Measurements from ENCODE around the gene LSM3.

DNA sequence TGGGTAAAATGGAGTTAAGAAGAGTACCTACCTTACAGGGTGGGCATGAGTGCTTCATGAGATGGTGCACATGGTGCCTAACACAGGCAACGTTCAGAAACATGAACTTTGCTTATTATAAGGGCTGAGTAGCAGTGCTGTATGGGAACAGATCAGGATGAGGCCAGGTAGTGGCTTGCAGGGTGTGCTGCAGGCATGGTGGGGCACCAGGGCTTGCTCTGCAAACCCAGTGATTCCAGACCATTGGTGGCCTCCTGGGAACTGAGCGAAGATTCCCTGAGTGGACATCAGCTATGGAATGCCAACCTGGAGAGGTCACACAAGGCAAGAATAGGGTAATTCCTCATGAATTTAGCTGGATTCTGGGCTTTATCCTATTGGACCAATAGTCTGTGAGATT, 37.9 kb upstream of the LSM3 start:
- 0 out of 2 replicates have a peak, but pooled peaks have one; percentile 13 for TF ChIP-seq POLR2AphosphoS5 (IDR thresholded peaks at IDR 0.05; ENCODE audit: low read depth)
- TF ChIP-seq GABPA (IDR thresholded peaks at IDR 0.05; ENCODE audit: low read depth) = no peak
